Brain microvascular endothelial cell (primary cell): ENCODE measurements around the gene NSD2.
"Not testable (repeated sequence)": the region's sequence is repeated elsewhere in the genome, so short reads cannot be mapped to it uniquely, and the experiment has no call there.

ENCODE experiments used
- DNase-seq: peaks from one replicate; pipeline ENCODE4 v3.0.0-alpha.2; 2020
- H3K27ac ChIP-seq: fragments of 250-450 bp; sonication (Bioruptor Pico); 2 replicates; pipeline ENCODE4 v1.5.1; 2020; ENCODE audit warnings: mild to moderate bottlenecking, moderate library complexity
- H3K27me3 ChIP-seq: fragments of 250-450 bp; sonication (Bioruptor Pico); replicated peaks from 2 replicates; pipeline ENCODE4 v1.5.1; 2020; ENCODE audit warnings: mild to moderate bottlenecking
- H3K36me3 ChIP-seq: fragments of 250-450 bp; sonication (Bioruptor Pico); replicated peaks from 2 replicates; pipeline ENCODE4 v1.5.1; 2020; ENCODE audit warnings: mild to moderate bottlenecking
- H3K4me3 ChIP-seq: 2 replicates; pipeline ENCODE4 v1.5.1; 2011; ENCODE audit warnings: low read depth, mild to moderate bottlenecking, control low read depth, low read length, moderate library complexity
- CTCF ChIP-seq: IDR thresholded peaks from 2 replicates; pipeline ENCODE4 v1.5.1; 2011; ENCODE audit warnings: low read depth, mild to moderate bottlenecking, moderate library complexity, low read length, control low read depth, inconsistent platforms; ENCODE audit errors: missing control alignments
- in situ Hi-C: cut with HindIII; loops from 2 replicates; pipeline ENCODE4 v1.10.0; 2017; ENCODE audit warnings: low sequenced_read_pairs, low pct_ligation_motif_present

The NSD2 gene

GRCh38 chr4:1904042-1904441 is 32.8 kb downstream of the NSD2 start:
- Histone ChIP-seq H3K27ac (no peak overlapping the region), H3K36me3 (peaks cover 8% of the 10 kb centered on the region), H3K27me3 (no peaks in the 10 kb centered on the region), H3K4me3 (no peak overlapping the region)
- TF ChIP-seq CTCF = no peak
- DNase-seq = no peak
- in situ Hi-C loops = no loop called here

- H3K27ac ChIP-seq = no peak overlapping the region
Measured at GRCh38 chr4:1907848-1908525, 36.8 kb downstream of the NSD2 start.

GRCh38 chr4:1909696-1910095 is 38.5 kb downstream of the NSD2 start:
- H3K4me3 ChIP-seq, H3K27me3 ChIP-seq, in situ Hi-C loops, H3K27ac ChIP-seq, H3K36me3 ChIP-seq, DNase-seq: not testable (repeated sequence)

More at GRCh38 chr4:1907848-1908525, 36.8 kb downstream of the NSD2 start:
- TF ChIP-seq CTCF = no peak
- no peaks in the 10 kb centered on the region for H3K27me3 ChIP-seq
- H3K36me3 ChIP-seq = peaks cover 3% of the 10 kb centered on the region
- no peak for DNase-seq
- H3K4me3 ChIP-seq = no peak overlapping the region
- in situ Hi-C loops = no loop called here

- no peaks in the 10 kb centered on the region for H3K27me3 ChIP-seq
- no peak overlapping the region for H3K4me3 ChIP-seq
- DNase-seq = peak; percentile 71
- in situ Hi-C loops = no loop called here
- no peak overlapping the region for H3K27ac ChIP-seq
- H3K36me3 ChIP-seq = no peaks in the 10 kb centered on the region
- TF ChIP-seq CTCF = peak; percentile 83
Measured at GRCh38 chr4:1910643-1911042, 39.5 kb downstream of the NSD2 start.

- H3K27ac ChIP-seq, H3K36me3 ChIP-seq, in situ Hi-C loops, H3K4me3 ChIP-seq, H3K27me3 ChIP-seq, DNase-seq: not testable (repeated sequence)
Measured at GRCh38 chr4:1911316-1911715, 40.1 kb downstream of the NSD2 start.

GRCh38 chr4:1922821-1923220 is 51.6 kb downstream of the NSD2 start:
- Histone ChIP-seq H3K36me3 (peaks cover 13% of the 10 kb centered on the region), H3K4me3 (no peak overlapping the region), H3K27me3 (no peaks in the 10 kb centered on the region), H3K27ac (no peak overlapping the region)
- in situ Hi-C loops = no loop called here
- no peak for TF ChIP-seq CTCF
- DNase-seq = no peak

- Histone ChIP-seq H3K4me3 (no peak overlapping the region), H3K27ac (no peak overlapping the region), H3K27me3 (no peaks in the 10 kb centered on the region), H3K36me3 (peaks cover 9% of the 10 kb centered on the region)
- DNase-seq = no peak
- in situ Hi-C loops = no loop called here
- TF ChIP-seq CTCF = no peak
Measured at GRCh38 chr4:1927675-1928074, 56.5 kb downstream of the NSD2 start.
